Activated T-helper 1 cell treated with anti-CD3 and anti-CD28 coated beads, Interleukin-12 subunit alpha, Interleukin-12 subunit beta, Interleukin-2, Interleukin-4 antibody, amounts not matched to agents 30 ng/mL and 10 ng/mL and 1 ng/mL, durations not matched to agents 14 hours and 24 hours and 36 hours (primary cell): ENCODE measurements around the gene IL31RA. TPM values are rescaled to one million over a fixed set of nuclear protein-coding genes. Genes with fewer than 3 reads are reported as not detected.

Source experiments
- DNase-seq: peaks from one replicate; pipeline ENCODE4 v3.0.0; 2021; ENCODE audit warnings: low spot score
- H3K27ac Mint-ChIP-seq: one replicate; pipeline ENCODE4 v1.8.0; 2021; ENCODE audit warnings: mild to moderate bottlenecking, mixed read lengths
- H3K27me3 Mint-ChIP-seq: one replicate; pipeline ENCODE4 v1.8.0; 2022; ENCODE audit warnings: mild to moderate bottlenecking, moderate library complexity, mixed read lengths; ENCODE audit not compliant: insufficient read depth
- H3K36me3 Mint-ChIP-seq: one replicate; pipeline ENCODE4 v1.8.0; 2021; ENCODE audit warnings: low read depth, mixed read lengths
- H3K4me1 Mint-ChIP-seq: one replicate; pipeline ENCODE4 v1.8.0; 2021; ENCODE audit warnings: low read depth, mixed read lengths
- H3K4me3 Mint-ChIP-seq: one replicate; pipeline ENCODE4 v1.8.0; 2021; ENCODE audit warnings: mild to moderate bottlenecking, moderate library complexity, mixed read lengths
- H3K9me3 Mint-ChIP-seq: one replicate; pipeline ENCODE4 v1.8.0; 2021; ENCODE audit warnings: mixed read lengths
- intact Hi-C: fragments of 100-400 bp; cut with micrococcal nuclease; formaldehyde crosslinking; loops from one replicate; pipeline ENCODE4 v1.15.1; 2024
- total RNA-seq: library from RNA; stranded (reverse); gene quantifications from 2 replicates; pipeline ENCODE4 v1.2.3, GENCODE V29; 2022

IL31RA gene
- total RNA-seq, 1 donor from 2014 or later: 0.80 TPM

DNA sequence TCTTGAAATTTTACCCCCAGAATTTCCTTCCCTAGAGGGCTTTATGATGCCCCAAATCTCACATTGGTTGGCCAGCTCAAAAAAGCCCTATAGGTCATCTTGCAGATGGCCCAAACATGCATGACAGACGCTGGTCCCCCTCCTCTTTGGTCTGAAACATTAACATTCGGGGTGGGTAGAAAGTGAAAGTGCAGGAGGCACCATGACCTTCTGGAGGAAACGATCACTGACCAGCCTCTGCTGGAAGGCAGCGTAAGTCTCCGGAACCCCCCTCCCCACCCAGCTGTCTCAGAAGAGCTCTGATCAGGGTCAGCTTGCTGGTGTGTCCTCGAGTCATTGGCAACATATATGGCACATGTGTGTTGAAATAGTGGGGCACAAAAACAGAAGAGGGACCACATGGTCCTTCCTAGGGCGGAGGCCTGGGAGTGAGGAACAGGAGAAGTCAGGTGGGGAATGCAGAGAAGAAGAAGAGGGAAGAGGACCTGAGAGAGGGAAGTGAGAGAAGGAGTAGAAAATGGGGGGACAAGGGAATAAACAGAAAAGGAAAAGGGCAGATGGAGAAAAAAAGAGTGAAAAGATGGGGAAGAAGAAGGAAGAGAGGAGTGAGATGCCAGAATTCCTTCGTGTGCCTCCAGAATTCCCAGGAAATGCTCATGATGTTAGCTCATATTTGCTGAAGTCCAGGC, 46.2 kb downstream of the IL31RA start:
- no peak for DNase-seq
- H3K4me3 Mint-ChIP-seq: no peak overlapping the region
- H3K36me3 Mint-ChIP-seq: no peaks in the 10 kb centered on the region
- intact Hi-C loops: no loop called here
- H3K27me3 Mint-ChIP-seq: no peaks in the 10 kb centered on the region
- H3K27ac Mint-ChIP-seq: no peak overlapping the region
- no peaks in the 10 kb centered on the region for H3K9me3 Mint-ChIP-seq
- peaks cover 47% of the 10 kb centered on the region for H3K4me1 Mint-ChIP-seq

DNA sequence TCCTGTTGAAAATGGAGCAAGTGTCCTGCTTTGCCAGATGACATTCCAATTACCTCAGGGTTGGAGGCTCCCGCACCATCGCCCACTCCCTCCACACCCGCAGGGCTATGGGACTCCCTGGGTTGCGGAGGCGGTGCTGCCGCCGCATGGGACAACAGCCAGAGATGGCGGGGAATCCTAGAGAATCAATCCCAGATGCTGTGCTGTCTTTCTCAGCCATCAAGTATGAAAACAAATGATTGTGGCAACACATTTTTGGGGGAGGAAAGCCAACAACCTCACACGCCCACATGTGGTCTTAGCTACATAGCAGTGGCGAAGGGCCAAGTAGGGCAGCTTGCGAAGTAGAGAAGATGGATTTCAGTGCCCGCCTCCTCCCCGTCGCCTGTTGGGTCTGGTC, 46.7 kb downstream of the IL31RA start:
- H3K4me1 Mint-ChIP-seq: peaks cover 53% of the 10 kb centered on the region
- no peaks in the 10 kb centered on the region for H3K9me3 Mint-ChIP-seq
- DNase-seq: no peak
- H3K36me3 Mint-ChIP-seq: no peaks in the 10 kb centered on the region
- intact Hi-C loops: no loop called here
- no peaks in the 10 kb centered on the region for H3K27me3 Mint-ChIP-seq
- no peak overlapping the region for H3K27ac Mint-ChIP-seq
- H3K4me3 Mint-ChIP-seq: no peak overlapping the region

DNA sequence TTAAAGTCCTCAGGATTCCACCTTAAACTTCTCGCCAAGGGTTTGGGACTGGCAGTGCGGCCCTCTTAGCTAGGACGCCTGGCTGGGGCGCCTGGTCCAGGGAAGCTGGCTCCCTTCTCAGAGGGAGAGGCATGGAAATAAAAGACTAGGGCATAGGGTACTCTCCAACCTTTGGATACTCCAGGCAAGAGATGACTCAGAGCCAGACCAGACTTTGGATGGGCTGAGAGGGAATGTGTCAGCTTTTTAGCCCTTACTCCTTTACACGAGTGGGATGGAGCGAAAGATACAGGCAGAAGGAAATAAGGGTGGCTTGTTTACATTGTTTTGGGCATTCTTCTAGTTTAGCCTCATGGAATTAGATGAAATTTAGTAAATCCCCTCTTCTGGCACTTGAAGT, 48.2 kb downstream of the IL31RA start:
- Mint-ChIP-seq H3K4me3 (no peak overlapping the region), H3K27me3 (no peaks in the 10 kb centered on the region), H3K9me3 (no peaks in the 10 kb centered on the region), H3K4me1 (peaks cover 61% of the 10 kb centered on the region), H3K27ac (no peak overlapping the region), H3K36me3 (no peaks in the 10 kb centered on the region)
- intact Hi-C loops: no loop called here
- no peak for DNase-seq

DNA sequence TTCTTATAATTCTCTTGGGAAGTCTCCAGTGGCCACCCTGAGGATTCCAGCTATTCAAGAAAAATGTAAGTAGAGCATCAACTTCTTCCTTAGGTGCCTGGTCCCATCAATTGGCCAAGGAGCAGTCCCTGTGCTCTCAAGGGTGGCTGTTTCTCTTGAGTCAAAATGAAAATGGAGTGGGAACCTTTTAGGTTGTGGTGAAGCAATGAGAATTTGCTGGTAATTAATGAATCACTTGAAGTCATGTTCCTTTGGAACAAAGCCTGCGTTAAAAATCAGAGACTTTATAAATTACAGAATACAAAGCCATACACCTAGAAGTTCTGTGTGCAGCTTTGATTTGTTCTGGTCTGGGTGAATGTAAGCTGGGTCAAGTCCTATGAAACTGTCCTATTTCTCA, 48.9 kb downstream of the IL31RA start:
- DNase-seq: no peak
- peaks cover 66% of the 10 kb centered on the region for H3K4me1 Mint-ChIP-seq
- H3K9me3 Mint-ChIP-seq: no peaks in the 10 kb centered on the region
- peaks cover 2% of the 10 kb centered on the region for H3K27me3 Mint-ChIP-seq
- no peak overlapping the region for H3K4me3 Mint-ChIP-seq
- intact Hi-C loops: loop anchor here (5.0 kb wide), 1 partner anchor 128 kb away; no protein-coding TSS in a partner anchor
- H3K27ac Mint-ChIP-seq: no peak overlapping the region
- H3K36me3 Mint-ChIP-seq: no peaks in the 10 kb centered on the region

DNA sequence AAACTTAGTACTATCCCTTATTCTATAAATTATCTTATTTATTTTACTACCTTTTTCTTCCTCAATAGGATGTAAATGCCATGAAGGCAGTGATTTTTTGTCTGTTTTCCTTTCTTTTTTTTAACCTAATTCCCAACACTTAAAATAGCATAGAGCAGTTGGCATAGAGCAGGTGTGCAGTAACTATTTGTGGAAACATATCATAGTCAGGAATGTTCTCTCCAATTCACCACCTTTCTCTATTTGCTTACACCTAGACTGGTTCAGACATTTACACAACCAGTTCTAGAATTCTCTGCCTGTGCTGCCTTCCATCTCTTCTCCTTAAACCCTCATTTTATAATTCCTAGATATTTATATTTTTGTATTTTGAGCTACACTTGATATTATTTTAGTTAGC, 49.6 kb downstream of the IL31RA start:
- no peaks in the 10 kb centered on the region for H3K36me3 Mint-ChIP-seq
- DNase-seq: no peak
- peaks cover 73% of the 10 kb centered on the region for H3K4me1 Mint-ChIP-seq
- H3K27me3 Mint-ChIP-seq: peaks cover 2% of the 10 kb centered on the region
- H3K27ac Mint-ChIP-seq: no peak overlapping the region
- intact Hi-C loops: loop anchor here (5.0 kb wide), 1 partner anchor 128 kb away; no protein-coding TSS in a partner anchor
- H3K9me3 Mint-ChIP-seq: no peaks in the 10 kb centered on the region
- H3K4me3 Mint-ChIP-seq: no peak overlapping the region

DNA sequence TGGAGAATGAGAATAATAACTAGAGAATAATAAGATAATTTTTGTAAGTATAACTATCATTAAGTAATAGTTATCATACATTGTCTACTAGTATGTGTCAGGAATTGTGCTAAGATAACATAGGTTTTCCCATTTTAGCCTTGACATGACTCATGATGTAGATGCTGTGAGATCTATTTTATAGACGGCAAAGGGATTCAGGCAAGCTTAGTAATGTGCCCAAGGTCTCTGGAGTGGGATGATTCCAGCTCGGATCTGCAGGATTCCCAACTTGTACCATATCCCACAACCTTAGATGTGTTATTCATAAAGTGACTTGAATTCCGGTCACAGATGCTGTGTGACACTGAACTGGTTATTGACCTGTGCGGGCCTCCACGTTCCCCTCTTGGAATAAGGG, 51.5 kb downstream of the IL31RA start:
- H3K36me3 Mint-ChIP-seq: no peaks in the 10 kb centered on the region
- peak overlapping the region; percentile 78 for H3K27ac Mint-ChIP-seq
- intact Hi-C loops: loop anchor here (1.0 to 5.0 kb wide), 5 partner anchors 20 to 427 kb away; partner anchors contain the start of gene SLC38A9

DNA sequence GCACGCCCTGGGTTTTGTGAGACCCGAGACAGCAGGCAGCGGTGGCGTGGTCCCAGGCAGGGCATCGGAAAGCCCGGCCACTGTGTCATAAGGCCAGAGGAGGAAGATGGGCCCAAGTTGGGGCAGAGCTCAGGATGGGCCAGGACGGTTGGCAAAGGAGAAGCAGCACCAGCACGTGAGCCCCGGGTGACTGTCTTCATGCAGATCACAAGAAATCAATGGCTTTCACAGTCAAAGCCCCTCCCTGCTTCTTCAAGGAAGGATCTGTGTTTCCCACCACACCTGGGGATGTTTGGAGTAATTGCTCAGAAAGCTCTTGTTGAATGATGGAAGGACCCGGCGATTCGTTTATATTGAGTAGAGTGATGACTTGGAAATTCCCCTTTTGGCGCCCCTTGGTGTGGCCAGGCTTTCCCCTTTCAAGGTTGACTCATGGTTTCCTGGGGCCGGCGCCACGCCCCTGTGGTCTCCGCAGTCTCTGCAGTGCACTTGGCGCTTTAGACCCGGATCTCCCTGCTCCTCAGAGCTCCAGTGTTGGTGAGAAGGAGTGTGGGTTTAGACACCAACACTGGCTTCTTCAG, 52.1 kb downstream of the IL31RA start:
- H3K27ac Mint-ChIP-seq: peak overlapping the region; percentile 78
- peak overlapping the region; percentile 55 for H3K4me3 Mint-ChIP-seq
- no peaks in the 10 kb centered on the region for H3K36me3 Mint-ChIP-seq
- H3K4me1 Mint-ChIP-seq: peaks cover 67% of the 10 kb centered on the region
- H3K9me3 Mint-ChIP-seq: no peaks in the 10 kb centered on the region
- peaks cover 2% of the 10 kb centered on the region for H3K27me3 Mint-ChIP-seq
- intact Hi-C loops: loop anchor here (1.0 to 5.0 kb wide), 5 partner anchors 20 to 426 kb away; partner anchors contain the start of gene SLC38A9
- peak; percentile 79 for DNase-seq

More for the DNA sequence above, 51.5 kb downstream of the IL31RA start:
- Mint-ChIP-seq H3K9me3 (no peaks in the 10 kb centered on the region), H3K27me3 (peaks cover 2% of the 10 kb centered on the region), H3K4me1 (peaks cover 70% of the 10 kb centered on the region), H3K4me3 (peak overlapping the region; percentile 55)
- DNase-seq: no peak

DNA sequence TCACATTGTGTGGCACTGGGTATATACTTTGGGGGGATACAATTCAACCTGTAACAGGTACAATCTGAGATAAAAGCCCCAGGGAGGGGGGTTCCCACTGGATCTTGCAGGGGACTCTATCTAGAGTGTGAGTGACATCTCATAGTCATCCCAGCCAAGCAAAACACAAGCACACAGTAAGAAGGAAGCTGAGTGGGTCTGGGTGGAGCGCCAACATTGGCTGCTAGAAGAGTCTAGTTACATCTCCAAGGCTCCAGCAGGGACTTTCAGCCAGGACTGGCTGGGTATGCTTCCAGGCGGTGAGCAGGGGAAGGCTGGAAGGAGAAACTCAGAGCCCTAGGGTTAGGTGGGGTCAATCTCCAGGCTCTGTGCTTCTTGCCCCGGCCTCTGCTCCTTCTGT, 53.0 kb downstream of the IL31RA start:
- H3K9me3 Mint-ChIP-seq: no peaks in the 10 kb centered on the region
- H3K27ac Mint-ChIP-seq: no peak overlapping the region
- H3K4me1 Mint-ChIP-seq: peaks cover 65% of the 10 kb centered on the region
- H3K4me3 Mint-ChIP-seq: no peak overlapping the region
- intact Hi-C loops: loop anchor here (5.0 kb wide), 1 partner anchor 132 kb away; no protein-coding TSS in a partner anchor
- H3K36me3 Mint-ChIP-seq: no peaks in the 10 kb centered on the region
- peaks cover 2% of the 10 kb centered on the region for H3K27me3 Mint-ChIP-seq
- no peak for DNase-seq

DNA sequence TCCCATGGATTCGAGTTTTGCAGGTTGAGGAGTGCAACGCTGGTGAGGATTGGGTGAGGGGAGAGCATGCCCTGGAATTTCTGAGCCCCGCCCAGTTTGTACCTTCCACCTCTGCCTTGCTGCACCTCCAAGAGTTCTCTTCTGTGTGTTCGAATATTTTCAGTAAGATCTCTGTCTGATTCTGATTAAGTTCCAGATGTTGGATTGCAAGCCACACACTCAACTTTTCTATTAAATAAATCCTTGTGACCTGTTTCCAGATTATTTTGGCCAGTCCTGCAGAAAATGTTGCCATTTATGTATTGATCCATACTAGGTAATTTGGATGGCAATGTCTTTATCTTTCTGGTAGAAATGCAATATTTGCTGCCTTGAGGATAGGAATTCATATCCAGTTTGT, 54.1 kb downstream of the IL31RA start:
- H3K36me3 Mint-ChIP-seq: peaks cover 2% of the 10 kb centered on the region
- peaks cover 2% of the 10 kb centered on the region for H3K27me3 Mint-ChIP-seq
- no peaks in the 10 kb centered on the region for H3K9me3 Mint-ChIP-seq
- no peak for DNase-seq
- no peak overlapping the region for H3K4me3 Mint-ChIP-seq
- intact Hi-C loops: no loop called here
- peaks cover 54% of the 10 kb centered on the region for H3K4me1 Mint-ChIP-seq
- H3K27ac Mint-ChIP-seq: no peak overlapping the region

DNA sequence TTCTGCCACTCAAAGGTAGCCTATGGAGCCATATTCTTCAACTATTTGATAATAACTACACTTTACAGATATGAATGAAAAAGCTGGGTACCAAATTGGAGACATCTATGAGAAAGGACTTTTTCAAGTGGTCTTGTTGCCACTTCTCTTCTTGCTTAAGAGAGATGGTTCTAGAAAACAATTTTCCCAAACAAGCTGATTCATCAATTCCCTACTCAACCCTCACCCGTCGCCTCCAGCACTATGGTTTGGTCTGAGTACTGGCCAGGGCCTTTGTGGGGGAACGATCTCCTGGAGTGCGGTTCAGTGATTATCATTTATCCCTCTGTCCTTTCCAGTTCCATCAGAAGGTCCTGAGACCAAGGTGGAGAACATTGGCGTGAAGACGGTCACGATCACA, 56.8 kb downstream of the IL31RA start:
- intact Hi-C loops: no loop called here
- DNase-seq: no peak
- Mint-ChIP-seq H3K4me1 (peaks cover 45% of the 10 kb centered on the region), H3K9me3 (no peaks in the 10 kb centered on the region), H3K36me3 (peaks cover 2% of the 10 kb centered on the region), H3K4me3 (no peak overlapping the region), H3K27ac (no peak overlapping the region), H3K27me3 (peaks cover 2% of the 10 kb centered on the region)

DNA sequence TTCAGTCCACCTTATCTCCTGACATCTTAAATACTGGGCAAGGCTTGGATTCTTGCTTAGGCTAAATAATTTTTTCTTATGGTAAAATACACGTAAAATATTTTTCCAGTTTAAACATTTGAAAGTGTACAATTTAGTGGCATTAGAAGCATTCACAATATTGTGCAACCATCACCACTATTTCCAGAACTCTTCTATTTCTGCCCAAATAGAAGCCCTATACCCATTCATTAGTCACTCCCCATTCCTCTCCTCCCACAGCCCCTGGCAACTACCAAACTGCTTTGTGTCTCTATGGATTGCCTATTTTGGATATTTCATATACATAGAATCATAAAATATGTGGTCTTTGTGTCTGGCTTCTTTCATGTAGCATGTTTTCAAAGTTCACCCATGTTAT, 57.6 kb downstream of the IL31RA start:
- Mint-ChIP-seq H3K27ac (no peak overlapping the region), H3K9me3 (no peaks in the 10 kb centered on the region), H3K4me1 (peaks cover 36% of the 10 kb centered on the region), H3K36me3 (peaks cover 2% of the 10 kb centered on the region), H3K4me3 (no peak overlapping the region), H3K27me3 (peaks cover 2% of the 10 kb centered on the region)
- intact Hi-C loops: no loop called here
- no peak for DNase-seq

DNA sequence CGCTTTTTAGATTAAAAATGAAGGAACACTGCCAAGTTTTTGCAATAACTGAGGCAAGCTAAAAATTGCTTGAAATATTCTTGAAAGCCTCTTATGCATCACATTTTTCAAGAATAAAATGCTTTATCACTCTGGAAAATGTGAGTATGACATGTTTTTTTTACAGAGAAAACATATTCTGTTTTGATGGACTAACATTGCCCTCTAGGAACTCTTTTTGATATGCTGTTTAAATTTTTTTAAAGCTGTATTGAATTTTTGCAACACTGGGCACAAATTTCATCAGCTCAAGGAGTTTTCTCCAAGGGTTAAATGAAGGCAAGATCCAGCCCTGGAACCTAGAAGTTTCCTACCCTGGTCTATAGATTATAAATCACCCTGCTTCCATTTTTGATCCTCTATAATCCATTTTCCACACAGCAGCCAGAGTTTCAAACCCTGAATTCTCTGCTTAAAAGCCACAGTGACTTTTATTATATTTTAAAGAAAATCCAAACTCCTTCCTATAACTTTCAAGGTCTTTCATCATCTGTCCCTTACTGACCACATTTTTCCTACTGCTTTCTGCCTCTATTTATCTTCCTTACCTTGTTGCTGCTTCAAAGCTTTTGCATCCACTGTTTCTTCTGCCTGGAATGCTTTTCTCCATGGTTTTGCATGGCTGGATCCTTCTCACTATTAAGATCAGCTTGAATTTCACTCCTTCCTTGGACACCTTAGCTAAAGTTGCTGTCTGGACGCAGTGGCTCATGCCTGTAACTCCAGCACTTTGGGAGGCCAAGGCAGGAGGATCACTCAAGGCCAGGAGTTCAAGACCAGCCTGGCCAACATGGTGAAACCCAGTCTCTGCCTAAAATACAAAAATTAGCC, 60.9 kb downstream of the IL31RA start:
- peaks cover 11% of the 10 kb centered on the region for H3K4me1 Mint-ChIP-seq
- H3K27me3 Mint-ChIP-seq: peaks cover 3% of the 10 kb centered on the region
- H3K9me3 Mint-ChIP-seq: no peaks in the 10 kb centered on the region
- no peak overlapping the region for H3K4me3 Mint-ChIP-seq
- peaks cover 2% of the 10 kb centered on the region for H3K36me3 Mint-ChIP-seq
- intact Hi-C loops: no loop called here
- no peak overlapping the region for H3K27ac Mint-ChIP-seq
- DNase-seq: no peak
